ENCODE data around the gene LIPC.

Gene LIPC

DNA sequence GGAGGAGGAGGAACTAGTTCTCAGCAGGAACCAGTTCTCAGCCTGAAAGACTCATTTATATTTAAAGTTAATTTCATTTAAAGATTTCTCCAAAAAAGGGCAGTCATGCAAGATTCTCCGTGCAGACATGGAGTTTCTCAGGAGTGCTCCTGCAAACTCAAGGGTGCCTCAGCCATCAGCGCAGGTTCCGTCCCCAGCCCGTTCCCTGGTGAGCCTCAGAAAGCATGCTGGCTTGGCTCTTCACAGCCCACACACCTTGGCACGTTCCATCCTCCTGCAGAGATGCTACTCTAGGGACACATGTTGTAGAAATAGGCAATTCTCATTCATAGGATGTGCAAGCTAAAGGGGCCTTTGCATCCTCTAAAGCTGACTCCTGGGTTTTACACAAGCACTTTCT, 123.0 kb downstream of the LIPC start:
- DNase-seq (ENCODE audit: low read depth), result no peak

DNA sequence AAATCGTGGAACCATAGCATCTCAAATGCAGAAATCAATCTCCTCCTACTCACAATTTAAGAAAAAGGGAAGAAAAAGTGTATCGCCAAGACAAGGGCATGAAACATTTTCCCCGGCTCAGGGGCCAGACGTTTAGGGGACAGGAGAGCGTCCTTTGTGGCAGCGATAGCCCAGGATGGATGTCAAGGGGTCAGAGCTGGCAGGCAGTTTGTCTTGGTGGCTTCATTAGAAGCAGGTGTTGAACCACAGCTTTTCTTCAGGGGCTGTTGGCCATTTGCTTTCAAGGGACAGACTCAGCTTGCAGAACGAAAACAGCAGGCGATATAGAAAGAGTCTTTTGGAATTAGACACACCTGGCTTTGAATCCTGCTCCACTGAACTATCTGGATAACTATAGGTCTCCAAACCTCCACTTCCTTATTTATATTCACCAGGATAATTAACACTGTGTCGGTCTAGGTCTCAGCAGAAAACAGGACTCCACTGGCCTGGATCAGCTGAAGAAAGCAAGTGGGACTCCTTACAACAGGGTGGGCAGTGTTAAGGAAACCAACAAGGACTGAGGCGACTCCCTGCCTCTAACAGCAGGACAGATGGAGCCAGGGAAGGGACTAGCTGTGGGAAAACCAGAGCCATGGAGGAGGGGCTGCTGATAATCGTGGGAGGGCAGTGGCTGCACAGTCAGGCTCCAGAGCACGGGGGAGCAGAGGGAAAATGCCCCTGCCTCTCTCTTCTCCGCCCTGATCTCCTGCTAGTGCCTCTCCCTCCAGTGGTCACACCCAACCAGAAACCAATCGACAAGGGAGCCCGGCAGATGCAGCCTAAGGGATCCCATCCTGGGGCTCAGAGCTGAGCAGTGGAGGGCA, 123.6 kb downstream of the LIPC start:
- no peak for DNase-seq (ENCODE audit: low read depth)

DNA sequence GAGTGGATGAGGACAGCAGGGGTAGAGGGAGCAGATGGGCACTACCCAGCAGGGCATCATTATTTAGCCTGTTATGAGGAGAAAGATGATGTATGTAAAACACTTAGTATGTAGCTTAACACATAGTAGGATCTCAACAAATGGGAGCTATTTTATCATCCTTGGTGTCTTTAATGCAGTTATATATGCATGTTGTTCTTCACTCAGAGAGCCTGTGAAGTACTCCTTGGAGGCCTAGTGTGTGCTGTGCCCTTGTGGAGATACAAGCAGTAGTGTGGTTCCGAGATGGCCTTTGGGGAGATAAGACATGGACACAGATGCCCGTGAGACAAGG, 124.2 kb downstream of the LIPC start:
- DNase-seq (ENCODE audit: low read depth), result no peak

DNA sequence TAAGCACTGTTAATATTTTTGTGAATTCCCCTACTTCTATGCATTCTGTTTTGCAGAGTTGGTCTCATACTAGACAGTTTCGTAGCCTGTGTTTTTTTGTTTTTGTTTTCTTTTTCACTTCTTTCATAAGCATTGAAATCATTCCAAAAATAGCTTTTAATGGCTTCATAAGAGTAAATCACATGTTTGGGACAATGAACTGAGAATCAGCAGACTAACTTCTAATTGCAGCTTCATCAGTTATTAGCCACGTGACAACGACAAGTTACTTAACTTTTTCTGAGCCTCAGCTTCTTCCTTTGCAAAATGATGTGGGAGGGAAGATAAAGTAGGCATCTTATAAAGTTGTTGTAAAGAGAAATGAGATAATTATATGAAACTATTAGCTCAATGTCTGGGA, 124.8 kb downstream of the LIPC start:
- no peak for DNase-seq (ENCODE audit: low read depth)

DNA sequence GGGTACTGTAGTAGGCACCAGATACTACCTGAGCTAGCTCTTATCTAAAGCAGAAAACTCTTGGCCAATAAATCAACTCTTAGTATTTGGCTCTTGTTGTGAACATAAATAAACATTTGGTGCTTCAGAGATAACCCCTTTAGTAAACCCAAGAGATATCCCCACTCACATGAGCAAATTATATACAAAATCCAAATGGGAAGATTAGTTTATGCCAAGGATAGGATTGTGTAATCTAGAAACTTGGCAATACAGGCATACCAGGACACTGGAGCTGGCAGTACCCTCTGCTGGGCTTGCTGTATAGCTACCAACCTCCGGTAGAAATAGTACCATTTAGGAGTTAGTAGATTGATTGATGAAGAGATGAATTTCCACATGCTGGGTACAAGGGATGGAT, 127.0 kb downstream of the LIPC start:
- DNase-seq (ENCODE audit: low read depth), result no peak

DNA sequence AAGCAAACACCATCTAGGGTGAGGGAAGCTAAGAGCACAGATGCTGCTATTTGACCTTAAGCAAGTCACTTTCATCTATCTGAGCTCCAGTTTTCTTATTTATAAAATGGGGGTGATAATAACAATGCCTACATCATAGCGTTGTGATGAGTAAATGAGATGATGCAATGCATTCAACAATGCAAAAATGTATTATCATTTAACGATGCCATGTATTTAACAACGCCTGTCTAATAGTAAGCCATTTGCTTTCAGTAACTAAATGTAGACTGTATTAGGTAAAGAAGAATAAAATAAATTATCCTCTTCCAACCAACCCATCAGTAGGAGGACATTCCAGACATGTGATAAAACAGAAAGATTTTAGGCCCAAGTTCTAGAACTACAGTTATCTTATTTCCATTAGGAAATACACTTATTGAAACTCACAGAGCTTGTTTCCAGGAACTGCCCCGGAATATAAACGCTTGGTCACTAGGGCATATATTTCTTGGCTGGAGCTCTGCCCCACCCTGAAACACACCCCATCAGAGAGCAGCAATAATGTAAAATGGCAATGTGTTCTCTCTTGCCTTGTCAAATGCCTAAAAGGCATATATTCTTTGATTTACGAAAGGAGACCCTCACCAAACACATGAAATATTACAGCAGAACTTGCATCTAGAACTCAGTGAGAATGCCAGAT, 128.3 kb downstream of the LIPC start:
- DNase-seq (ENCODE audit: low read depth), result no peak

DNA sequence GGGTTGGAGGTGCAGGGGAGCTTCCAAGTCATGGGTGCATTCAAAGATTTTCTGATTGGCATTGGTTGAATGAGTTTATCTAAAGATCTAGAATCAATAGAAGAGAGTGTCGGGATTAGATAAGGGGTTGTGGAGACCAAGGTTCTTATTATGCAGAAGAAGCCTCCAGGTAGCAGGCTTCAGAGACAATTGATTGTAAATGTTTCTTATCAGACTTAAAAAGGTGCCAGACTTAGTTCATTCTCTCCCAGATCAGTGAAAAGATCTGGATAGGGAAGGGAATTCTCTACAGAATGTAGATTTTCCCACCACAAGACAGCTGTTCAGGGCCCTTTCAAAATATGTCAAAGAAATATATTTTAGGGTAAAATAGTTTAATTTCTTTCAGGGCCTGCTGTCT, 129.5 kb downstream of the LIPC start:
- DNase-seq (ENCODE audit: low read depth), result no peak

DNA sequence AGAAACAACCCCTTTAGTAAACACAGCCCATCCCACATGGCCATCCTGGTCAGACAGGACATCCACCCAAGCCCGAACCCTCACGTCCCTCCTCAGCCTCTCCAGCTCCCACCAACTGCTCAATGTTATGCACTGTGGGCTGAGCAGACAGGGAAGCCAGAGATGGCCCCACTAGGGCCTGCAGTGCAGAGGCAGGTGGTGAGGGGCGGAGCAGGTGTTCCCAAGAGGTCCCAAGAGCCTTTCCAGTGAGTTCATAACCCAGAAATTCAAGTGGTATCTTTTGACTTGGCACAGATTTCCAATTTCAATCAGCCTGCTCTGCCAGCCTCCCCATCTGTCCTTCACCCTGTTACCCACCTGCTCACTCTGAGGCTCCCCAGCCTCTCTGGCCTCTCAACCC, 130.3 kb downstream of the LIPC start:
- DNase-seq (ENCODE audit: low read depth), result no peak

DNA sequence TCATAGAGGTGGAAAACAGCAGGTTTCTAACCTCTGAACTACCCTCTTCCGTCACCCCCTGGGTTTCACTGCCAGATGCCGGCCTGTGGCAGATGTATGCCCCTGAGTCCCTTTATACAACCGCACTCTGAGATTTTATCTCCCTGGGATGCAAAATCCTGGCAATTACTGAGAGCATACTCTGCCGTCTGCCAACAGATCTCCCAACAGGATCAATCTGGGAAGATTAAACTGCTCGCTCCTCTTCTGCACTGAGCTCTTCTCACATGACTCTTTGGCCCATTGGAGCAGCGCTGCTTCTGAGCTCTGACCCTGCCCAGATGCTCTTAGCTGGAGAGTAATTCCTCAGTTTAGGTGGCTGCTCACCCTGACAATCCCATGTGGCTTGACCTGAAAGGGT, 133.2 kb downstream of the LIPC start:
- no peak for DNase-seq (ENCODE audit: low read depth)

DNA sequence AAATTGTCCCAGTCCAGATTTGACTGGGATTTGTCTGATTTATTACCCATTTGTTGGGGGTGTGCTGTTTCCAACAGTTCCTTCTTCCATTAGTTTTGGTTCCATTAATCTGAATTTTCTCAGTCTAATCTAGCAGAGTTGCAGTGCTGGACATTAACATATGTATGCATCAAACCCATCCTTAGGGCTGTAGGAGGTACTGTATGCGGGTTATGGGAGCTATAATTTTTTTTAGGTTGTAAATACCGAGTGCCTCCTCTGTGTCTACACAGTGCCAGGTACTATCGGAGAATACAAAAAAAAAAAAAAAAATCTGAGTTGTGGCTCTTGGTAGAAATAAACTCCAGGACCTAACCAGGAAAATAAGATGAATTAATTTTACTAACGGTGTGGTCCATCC, 133.8 kb downstream of the LIPC start:
- DNase-seq (ENCODE audit: low read depth), result no peak

DNA sequence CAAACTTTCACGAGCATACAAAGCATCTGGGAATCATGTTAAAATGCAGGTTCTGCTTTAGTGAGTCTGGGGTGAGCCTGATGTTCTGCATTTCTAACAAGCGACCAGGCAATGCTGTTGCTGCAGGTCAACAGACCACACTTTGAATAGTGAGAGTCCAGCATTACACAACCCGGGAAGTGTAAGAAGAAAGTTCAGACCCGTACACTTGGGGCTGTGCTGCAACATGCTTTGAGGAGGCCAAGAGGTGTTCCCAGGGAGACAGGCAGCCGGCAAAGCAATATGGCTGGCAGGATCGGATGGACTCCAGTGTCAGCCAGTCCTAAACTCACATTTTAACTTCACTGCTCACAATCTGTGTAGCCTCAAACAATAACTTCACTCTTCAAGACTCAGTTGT, 134.2 kb downstream of the LIPC start:
- DNase-seq (ENCODE audit: low read depth), result no peak

DNA sequence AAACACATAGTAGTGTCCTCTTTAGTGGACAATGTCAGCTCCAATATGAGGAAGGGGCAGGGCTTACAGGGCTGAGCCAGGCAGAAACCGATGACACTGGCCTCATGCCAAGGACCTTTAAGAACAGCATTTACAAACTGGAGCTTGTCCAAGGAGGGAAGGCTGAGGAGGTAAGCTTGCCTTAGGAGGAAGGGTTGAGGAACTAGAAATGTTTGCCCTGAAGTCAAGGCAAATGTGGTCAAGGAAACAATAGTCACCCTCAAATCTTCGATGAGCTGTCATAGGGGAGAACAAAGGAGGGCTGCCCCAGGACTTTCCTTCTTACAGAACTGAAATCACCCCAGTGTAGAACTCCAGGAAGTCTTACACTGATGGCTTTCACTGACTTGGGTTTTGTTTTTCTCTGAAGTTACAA, 136.4 kb downstream of the LIPC start:
- DNase-seq (ENCODE audit: low read depth), result no peak

DNA sequence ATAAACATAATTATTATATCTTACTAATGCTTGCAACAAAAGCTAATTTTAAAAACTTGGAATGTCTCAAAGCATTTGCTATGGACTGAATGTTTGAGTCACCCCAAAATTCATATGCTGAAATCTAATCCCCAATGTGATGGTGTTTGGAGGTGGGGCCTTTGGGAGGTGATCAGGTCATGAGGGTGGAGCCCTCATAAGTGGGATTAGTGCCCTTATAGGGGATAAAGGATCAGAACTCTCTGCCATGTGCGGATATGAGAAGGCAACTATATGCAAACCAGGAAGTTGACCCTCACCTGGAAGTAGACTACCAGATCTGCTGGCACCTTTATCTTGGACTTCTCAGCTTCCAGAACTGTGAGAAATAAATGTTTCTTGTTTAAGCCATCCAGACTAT, 137.7 kb downstream of the LIPC start:
- no peak for DNase-seq (ENCODE audit: low read depth)

DNA sequence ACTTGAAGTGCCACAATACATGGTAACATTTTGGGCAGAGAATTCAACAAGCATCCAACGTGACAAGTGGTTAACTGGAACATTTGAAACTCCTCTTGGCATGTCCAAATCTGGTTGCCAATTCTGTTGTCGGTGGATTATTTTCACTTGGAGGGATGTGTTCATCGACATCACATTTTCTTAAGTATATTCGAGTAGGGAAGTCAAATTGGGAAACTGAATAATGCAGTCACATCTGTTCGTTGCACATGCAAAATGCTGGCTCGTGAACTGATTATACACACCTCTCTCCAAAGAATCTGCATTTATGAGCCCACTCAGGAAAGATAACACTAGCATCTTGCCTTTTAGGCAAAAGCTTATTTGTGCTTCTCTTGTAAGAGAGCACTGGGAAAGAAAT, 139.7 kb downstream of the LIPC start:
- DNase-seq (ENCODE audit: low read depth), result no peak

DNA sequence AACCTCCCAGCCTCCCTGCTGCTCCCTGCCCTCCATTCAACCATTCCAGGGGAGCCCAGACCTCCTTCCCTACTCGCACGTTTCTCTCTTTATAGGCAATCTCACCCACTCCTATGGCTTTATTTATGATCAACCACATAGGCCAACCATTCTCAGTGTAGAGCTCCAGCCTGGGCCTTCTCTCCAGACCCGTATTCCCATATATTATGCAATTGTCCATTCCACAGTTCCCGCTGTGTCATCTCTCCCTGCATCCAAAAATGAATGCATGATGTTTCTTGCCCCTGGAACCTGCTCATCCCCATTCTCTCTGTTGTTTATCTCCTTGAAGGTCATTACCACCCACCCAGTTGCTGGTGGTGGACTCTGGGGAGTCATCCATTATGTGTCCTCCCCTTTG, 140.7 kb downstream of the LIPC start:
- DNase-seq (ENCODE audit: low read depth), result no peak

DNA sequence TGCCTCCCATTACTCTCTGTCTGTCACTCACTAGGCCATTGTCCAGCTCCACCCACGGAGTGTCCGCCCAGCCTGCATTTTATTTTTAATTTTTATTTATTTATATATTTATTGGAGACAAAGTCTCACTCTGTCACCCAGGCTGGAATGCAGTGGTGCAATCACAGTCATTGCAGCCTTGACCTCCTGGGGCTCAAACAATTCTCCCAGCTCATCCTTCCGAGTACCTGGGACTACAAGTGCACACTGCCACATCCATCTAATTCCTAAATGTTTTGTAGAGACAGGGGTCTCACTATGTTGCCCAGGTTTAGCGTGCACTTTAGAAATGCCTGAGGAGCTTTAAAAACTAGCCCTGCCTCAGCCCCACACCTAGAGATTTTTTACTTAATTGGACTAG, 141.5 kb downstream of the LIPC start:
- DNase-seq (ENCODE audit: low read depth), result no peak

DNA sequence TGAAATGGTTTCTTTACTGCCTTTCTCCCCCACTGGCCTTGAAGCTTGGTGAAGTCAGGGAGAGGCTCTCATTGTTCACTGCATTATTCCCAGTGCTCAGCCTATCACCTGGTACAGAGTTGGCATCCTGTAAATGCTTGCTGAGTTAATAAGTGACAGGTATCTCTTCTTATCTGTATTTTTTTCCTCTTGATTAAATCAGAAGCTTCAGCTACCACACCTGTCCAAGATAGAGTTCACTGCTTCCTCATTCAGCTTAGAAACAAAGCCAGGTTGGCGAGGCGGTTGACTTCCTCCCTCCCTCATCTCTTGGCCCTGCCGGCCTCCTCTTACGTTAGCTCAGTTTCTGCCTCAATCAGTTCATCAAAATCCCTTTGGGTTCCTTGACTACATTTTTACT, 142.8 kb downstream of the LIPC start:
- DNase-seq (ENCODE audit: low read depth), result no peak

DNA sequence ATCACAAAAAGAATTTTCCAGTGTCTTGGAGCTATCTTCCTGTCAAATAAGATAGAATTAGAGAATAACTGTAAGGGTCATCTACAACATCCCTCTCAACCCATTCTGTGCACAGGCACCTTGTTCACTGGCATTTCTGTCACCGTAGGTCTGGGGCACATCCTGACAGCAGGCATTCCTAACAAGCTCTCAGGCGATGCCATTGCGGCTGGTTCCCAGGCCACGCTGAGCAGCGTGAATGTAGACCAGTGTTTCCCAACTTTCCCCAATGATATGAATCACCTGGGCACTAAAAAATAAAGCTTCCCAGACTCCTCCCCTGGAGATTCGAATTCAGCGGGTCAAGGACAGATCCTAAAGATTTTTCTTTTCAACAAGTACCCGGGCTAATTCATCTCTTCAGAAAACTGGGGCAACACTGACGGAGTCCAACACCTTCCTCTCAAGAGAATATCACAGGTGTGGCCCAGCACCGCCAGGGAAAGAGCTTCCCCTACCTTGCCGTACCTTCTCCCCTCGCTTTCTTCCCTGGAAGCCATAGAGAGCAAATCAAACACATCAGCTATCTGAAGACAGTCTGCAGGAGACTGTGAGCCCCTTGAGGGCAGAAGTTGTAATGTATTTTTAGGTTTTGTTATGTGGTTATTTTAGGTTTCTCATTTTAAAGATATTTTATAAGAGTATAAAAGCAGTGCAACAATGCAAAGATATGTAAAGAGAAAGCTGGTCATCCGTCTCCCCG, 143.4 kb downstream of the LIPC start:
- no peak for DNase-seq (ENCODE audit: low read depth)

DNA sequence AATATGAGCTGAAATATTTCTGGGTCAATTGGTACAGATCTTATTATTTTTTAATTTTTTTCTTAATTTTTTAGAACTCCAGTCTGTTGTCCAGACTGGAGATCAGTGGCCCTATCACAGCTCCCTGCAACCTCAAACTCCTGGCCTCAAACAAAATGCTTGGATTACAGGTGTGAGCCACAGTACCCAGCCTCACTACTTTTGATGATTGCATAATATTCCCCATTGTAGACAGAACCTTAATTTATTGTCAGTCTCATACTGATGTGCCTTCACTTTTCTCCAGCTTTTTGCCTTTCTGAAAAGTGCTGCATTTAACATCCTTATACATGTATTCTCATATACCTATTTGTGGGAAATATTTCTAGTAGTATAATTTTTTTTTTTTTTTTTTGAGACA, 144.9 kb downstream of the LIPC start:
- DNase-seq (ENCODE audit: low read depth), result no peak

DNA sequence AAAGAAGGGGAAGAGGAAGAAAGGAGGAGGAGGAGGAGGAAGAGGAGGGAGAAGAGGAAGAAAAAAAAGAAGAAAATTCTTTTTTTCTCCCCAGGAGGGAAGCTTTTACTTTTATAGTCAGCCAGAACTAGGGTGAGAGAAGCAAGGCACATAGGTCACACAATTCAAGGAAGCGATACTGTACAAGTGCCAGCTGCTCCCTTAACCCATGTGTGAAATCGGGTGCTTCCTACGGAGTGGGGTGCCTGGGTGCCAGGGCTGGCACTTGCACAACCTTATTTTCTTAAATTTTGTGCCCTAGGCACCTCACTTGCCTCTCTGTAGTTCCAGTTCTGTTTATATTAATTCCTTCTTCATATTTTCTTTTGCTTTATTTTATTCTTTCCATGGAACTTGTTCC, 150.4 kb downstream of the LIPC start:
- no peak for DNase-seq (ENCODE audit: low read depth)

DNA sequence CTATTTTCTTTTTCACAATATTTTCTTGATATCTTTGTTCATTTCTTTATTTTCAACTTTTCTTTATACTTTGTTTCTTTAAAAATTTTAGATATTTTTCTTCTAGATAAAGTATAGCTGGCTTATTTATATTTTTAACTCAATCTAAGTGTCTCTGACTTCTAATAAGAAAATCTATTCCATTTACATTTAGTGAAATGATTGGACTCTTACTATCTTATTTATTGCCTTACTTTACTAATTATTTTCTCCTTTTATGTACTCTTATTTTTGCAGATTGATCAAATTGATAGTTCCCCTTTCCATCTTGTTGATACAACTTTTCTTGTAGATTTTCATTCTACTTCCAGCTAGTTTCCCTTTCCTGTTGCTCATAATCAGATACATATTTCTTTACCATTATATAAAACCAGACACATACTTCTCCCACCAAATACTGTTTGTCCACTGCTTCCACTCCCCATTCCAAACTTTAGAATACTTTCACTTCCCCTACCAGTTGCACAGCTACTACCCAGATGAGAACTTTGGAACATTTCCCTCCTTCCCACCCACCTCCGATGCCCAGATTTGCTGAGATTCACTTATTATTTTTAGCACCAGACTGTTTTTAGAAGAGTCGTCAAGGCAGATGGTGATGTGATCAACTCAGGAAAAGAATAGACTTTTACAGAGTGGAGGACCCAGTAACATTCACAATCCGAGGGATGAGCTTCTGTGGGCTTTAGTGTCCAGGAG, 151.5 kb downstream of the LIPC start:
- DNase-seq (ENCODE audit: low read depth), result no peak

DNA sequence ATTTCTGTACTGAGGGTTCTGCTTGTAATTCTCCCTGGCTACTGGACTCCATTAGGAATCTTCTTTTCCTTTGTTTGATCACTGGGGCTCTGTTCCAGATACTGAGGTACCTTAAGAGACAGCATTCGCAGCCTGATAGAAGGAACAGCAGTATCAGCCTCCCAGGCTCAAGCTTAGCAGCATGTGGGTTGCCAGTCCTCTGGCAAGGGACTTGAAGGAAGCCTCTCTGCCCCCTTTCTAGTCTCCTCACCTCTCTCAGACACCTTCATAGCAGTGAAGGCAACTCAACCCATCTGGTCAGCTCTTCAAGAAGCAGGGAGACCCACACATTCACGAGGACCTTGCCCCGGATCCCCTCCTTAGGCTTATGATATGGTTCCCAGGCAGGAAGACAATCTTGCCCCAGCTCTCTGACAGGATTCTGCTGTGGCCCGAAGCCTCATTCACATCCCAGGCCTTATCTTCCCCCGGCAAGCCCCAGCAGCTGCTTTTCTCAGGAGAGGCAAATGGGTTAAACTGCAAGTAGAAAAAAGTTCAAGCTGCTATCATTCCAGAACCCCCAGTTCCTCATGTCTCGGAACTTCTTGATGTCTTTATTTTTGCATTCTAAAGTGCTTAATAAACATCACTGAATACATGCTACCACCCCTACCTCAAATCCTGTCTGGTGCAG, 153.1 kb downstream of the LIPC start:
- DNase-seq (ENCODE audit: low read depth), result no peak
